ENCODE measurements around the gene SPRING1.

DNA sequence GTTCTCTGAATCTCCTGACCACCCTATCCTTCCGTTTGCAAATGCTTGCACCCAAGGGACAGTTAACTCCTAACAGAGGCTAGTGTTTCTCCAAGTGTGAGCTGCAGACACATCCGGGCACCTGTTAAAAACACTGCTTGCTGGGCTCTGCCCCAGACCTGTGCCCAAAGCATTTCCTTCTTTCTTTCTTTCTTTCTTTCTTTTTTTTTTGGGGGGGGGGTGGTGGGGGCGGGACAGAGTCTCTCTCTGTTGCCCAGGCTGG is 42.5 kb downstream of the SPRING1 start:
- TF ChIP-seq, protein P1, sequence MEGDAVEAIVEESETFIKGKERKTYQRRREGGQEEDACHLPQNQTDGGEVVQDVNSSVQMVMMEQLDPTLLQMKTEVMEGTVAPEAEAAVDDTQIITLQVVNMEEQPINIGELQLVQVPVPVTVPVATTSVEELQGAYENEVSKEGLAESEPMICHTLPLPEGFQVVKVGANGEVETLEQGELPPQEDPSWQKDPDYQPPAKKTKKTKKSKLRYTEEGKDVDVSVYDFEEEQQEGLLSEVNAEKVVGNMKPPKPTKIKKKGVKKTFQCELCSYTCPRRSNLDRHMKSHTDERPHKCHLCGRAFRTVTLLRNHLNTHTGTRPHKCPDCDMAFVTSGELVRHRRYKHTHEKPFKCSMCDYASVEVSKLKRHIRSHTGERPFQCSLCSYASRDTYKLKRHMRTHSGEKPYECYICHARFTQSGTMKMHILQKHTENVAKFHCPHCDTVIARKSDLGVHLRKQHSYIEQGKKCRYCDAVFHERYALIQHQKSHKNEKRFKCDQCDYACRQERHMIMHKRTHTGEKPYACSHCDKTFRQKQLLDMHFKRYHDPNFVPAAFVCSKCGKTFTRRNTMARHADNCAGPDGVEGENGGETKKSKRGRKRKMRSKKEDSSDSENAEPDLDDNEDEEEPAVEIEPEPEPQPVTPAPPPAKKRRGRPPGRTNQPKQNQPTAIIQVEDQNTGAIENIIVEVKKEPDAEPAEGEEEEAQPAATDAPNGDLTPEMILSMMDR (conservative IDR thresholded peaks at IDR 0.05; ENCODE audit: low read length): no peak
- TF ChIP-seq EZH2phosphoT487 (IDR thresholded peaks at IDR 0.05; ENCODE audit: borderline replicate concordance): no peak
